NCI-H1048 (cell line): ENCODE measurements around the gene MNT.

ENCODE experiments used
- DNase-seq: peaks from one replicate; lab custom pipeline; 2025; lab: John Stamatoyannopoulos, UW

The MNT gene

DNA sequence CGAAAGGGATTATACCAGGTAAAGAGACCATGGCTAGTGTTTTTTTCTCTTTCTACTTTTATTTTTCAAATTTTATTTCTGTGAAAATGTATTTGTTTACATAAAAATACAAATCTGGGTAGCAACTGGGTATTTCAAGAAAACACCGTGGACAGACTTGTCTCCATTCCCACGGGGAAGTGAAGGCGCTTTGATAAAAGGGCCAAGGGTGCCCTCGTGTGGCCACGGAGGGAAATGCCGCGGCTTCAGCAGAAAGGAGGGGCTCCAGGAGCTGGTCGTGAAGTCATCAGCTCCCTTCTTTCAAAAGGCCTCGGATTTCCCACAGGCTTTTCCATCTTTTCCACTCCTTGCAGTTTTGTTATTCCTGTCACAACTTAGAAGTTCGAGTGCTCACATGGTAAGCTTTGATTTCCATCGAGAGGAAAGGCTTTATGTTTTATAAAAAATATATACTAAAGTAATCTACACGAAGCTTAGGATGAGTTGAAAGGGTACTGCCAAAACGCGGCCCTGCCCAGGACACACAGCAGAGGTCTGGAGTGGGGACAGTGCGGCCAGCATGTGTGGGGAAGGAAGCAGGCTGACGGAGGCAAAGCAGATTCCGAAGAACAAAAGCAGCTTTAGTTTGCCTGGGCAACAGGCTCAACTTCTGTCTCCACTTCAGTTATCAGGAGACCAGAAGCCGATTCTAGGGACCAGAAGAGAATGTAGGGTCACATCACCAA, 15.3 kb upstream of the MNT start:
- peak; percentile 11 for DNase-seq

DNA sequence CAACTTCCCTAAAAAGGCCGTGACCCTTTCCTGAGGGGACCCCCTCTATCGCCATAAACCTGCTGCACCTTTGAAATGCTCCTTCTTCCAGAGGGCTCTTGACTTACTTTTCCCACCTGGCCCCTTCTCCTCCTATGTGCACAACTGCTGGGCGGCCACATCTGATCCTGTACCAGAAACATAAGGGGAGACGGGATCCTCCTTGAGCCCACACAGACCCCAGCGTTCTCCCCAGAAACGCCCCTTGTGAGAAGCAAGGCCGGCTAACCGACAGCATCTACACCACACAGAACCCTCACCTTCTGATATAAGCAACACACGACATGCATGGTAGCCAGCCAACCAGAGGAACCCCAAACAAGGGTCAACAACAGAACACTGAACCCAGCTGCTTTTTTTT, 14.2 kb upstream of the MNT start:
- no peak for DNase-seq

DNA sequence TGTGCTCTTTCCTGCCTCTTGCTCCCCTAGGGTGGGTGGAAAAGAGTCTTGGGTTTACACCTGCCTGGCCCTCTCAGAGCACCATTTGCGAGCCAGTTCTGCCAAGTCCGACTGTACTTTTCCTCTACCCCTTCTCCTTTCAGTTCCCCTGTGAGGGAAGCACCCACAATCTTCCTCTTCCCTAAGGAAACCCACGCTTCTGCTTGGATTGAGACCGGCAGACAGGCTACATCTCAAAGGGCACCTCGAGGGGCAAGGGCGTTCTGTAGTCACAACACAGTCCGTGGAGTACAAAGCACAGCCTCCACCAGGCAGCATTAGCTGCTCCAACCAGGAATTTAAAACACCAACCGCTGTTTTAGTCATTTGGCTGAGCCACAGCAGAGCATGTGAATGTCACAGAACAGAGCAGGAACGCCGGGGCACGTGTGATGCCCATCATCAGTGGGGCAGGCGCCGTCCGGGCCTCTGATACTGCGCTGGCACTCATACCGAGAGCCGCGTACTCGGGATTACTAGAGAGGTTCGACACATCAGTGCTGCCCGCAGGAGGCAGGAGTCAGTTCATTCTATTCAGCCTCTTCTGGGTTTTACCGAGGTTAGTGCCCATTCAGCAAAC, 13.7 kb upstream of the MNT start:
- no peak for DNase-seq

DNA sequence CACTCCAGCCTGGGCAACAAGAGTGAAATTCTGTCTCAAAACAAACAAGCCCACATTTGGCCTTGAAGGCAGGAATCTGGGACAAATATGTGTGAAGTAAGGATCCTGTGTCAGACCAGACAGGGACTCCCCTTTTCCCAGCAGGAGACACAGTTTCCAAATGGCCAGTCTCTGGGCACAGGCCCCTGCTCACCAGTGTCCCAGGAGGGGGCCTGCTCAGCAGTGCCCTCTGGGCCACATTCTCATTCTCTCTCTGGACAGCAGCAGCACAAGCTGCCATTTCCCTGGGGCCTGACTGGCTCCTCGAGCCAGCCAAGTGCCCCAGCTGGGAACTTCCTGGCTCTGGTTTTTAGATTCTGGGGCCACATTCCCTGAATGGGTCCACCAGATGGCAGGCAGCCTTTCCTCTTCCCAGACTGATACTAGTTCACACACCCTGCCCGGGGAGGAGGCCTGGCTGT, 11.7 kb upstream of the MNT start:
- DNase-seq, result no peak

DNA sequence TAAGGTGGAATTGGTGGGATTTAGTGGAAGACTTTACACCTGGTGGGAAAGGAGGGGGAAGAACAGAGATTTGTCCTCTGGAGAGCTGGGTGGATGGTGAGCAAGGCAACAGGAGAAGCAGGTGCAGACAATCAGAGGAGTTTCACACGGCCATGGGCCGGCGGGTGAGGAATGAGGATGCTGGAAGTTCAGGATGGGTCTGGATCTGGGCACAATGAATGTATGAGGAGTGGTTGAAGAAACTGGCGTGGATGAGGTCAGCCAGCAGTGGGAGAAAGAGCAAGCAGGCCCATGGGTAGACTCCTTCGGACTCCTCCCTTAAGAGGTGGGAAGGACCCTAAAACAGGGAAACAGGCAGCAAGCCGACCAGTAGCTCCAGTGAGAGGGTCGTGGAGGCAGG, 10.1 kb upstream of the MNT start:
- no peak for DNase-seq

DNA sequence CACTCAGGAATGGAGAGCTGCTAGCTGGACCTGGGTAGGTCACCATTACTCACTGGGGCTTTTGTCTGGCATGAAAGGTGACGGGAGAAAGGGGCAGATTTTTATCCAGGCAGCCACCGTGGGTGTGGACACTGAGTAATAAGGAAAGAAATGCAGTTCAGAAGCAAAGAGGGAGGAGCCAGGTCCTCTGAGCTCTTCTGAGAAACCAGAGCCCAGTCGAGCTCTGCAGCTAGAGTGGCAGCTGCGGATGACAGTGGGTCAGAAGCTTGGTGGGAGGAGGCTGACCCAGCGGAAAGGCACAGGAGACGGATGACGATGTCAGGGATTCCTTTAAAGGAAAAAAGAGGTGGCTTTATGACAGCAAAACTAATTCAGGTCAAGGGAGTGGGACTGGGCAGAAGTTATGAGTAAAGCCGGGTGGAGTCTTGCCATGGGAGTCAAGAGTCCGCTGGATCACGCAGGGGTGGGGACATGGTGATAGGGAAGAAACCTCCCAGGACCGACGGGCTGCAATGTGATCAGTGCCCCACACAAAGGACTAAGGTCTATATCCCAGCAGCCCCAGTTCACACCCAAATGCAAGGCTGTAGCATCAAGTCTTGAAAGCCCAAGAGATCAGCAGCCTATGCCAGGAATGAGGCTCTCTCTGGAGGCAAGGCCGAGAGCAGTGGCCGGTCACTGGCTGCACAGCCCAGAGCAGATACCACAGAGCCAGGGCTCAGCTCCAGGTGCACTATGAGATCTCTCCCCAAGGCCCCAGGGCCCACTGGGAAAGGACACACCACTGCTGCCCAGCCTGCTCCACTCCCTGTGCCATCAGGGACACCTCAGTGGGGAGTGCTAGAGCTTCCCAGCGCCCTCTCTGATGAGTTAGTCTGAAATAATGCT, 6.3 kb upstream of the MNT start:
- no peak for DNase-seq

DNA sequence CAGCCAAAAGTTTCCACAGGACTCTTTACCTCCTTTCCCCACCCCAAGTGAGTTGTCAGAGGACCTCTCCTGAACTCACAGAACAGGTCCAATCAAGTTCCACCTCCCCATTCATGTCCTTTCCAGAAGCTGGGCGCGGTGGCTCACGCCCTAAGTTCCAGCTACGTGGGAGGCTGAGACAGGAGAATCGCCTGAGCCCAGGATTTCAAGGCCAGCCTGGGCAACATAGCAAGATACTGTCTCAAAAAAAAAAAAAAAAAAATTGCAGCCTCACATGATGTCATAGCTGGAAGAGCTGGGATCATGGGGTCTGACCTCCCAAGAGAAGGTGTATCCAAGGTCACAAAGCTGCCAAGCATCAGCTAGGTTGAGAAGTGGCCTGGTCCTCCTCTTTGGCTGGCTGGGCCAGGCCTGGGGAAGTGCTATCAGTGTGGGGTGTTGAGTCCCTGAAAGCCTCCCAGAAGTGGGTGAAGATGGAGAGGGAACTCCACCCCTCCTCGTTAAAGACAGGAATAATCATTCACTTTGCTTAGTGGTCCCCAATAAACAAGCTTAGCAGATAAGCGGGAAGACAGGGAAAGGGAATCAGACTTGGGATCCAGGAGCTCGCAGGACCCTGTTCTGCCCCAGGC, 5.5 kb upstream of the MNT start:
- no peak for DNase-seq

DNA sequence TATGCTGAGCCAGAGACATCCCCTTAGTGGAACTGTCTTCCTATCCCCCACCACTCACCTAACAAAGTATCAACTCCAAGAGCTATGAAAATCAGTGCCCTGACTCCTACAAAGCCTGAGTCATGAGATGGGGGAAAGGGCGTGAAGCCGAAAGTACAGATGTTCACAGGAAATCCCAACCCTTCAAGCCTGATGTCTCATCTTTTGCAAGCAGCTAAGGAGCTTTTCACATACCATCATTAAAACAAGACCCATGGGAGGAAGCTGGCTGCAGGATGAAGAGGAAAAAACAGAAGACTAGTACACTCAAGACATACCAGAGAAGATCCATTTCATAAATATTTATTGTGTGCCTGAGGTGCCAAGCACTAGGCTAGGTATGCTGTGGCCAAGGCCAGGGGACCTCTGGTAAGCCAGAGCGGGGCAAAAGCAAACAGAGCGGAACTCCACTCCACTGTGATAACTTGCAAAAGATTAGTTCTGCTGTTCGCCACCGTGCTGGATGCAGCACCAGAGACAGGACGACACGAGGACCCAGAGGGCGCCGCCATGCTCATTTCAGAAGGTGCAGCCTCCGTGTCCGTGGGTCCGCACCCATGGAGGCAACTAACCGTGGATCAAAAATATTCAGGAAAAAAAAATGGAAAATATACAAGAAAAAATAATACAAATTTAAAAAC, 4.5 kb upstream of the MNT start:
- no peak for DNase-seq

DNA sequence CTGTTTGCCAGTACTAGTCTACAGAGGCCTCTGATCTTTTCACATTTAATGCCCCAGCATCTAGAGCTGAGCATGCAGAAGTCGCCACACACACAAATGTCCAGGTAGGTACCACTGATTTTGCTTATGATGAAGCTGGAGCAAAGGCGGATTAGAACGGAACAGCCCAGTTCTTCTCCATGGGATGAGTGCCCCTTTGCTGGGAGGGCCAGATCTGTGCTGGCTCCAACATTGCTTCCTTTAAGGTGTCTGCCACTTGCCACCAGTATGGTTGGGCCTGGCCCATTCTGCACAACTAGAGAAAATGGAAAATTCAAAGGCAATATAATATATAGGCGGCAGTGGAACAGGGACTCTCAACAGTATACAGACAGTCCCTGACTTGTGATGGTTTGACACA, 2.2 kb upstream of the MNT start:
- DNase-seq, result no peak

DNA sequence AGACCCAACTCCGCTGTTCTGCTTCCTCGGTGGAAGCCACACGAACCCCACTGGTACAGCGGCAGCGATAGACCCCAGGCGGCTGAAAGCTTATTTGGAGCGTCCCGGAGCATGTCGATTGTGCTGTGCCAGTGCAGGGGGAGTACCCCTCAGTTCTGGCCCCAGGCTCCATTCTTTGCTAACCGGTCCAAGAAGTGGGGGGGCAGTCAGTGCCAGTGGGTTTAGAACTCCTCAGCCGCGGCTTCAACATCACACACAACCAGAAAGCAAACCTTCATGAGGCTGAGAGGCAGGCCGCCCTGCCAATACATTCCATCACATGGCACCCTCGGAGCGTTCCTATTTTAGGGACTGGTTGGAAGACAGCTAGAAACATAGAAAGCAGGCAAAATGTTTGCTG, 1.7 kb upstream of the MNT start:
- DNase-seq, result no peak

DNA sequence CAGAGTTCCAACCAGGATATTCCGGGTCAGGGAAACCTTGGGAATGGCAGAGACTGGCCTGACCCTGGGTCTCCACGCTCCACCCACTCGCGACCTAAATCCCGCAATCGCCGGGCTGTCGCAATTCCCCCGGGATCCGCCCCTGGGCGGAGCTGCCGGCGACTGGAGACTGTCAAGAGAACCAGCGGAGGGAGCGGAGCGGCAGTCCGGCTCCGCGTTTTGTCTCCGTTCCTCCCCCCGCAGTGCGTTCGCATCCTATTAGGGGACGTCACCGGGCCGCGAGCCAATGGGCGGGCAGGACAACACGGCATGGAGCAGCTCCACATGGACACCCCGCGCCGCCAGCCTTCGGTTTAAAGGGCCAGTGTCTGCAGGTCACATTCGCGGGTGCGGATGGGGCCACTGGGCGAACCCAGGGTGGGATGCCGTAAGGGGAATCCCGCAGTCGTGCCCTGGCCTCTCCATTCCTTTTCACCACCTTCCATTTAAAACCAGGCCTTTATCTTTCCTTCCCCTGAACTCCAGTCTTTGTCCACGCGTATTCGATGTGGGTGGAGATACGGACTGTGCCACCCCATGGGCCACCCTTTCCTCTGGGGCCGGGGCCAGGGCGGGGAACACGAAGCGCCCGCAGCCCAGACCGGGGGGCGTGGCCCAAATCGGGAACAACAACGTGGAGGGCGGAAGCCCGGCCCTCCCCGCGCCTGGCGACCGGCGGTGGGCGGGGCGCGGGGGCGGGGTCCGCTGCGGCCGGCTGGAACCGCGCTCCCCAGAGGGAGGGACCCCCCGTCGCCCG, 764 bp upstream of the MNT start:
- DNase-seq, result peak; percentile 97

DNA sequence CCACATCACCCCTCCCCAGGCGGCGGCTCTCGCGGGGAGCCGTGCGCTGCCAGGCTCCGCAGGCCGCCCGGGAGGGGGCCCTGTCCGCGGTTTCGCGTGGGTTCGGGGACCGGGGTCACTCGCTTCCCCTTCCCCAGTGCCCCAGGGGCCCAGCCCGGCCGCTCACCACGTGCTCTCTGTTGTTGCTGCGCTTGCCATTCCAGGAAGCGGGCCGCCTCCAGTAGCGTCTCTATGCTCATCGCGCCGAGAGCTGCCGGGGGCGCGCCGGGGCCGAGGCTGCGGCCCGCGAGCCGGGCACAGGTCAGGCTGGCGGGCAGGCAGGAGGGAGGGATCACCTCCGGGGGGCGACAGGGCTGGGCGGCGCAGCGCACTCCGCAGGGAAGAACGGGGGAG, 390 bp downstream of the MNT start:
- DNase-seq, result no peak

DNA sequence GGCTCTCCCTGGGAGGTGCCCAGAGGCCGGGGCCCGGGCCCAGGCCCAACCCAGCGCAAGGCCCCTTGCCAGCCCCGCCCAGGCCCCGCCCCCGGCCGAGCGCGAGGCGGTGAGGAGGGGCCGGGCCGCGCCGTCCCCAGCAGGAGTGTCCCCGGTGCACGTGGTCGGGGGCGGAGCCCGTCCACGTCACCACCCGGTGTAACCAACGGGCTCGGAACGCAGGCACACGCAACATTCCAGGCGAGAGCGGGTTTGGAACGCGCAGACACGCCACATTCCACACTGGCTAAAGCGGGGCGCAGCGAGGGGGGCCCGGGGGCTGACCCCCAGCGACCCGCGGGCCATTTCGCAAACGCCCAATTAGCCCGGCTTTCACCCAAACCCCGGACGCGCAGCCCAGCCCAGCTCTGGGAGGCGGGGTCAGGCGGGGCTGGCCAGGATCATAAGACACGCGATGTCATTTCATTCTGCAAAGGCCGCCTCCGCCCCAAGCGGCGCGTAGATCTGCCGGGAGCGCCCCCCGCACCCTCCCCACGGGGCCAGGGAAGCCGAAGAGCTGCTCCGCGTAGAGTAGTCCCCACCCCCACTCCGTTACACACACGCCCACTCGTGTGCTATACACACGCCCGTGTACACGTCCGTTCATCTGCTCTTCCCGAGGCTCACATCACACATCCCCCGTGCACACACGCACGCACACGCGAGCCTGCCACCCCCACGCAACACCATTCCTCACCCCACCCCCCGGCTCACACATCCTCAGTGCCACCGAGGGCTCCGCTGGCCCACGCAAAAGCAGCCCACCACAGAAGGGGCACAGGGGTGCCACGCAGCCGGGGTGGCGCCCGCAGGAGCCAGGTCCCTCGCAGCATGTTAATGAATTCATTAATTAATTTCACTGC, 1.0 kb downstream of the MNT start:
- peak; percentile 86 for DNase-seq

DNA sequence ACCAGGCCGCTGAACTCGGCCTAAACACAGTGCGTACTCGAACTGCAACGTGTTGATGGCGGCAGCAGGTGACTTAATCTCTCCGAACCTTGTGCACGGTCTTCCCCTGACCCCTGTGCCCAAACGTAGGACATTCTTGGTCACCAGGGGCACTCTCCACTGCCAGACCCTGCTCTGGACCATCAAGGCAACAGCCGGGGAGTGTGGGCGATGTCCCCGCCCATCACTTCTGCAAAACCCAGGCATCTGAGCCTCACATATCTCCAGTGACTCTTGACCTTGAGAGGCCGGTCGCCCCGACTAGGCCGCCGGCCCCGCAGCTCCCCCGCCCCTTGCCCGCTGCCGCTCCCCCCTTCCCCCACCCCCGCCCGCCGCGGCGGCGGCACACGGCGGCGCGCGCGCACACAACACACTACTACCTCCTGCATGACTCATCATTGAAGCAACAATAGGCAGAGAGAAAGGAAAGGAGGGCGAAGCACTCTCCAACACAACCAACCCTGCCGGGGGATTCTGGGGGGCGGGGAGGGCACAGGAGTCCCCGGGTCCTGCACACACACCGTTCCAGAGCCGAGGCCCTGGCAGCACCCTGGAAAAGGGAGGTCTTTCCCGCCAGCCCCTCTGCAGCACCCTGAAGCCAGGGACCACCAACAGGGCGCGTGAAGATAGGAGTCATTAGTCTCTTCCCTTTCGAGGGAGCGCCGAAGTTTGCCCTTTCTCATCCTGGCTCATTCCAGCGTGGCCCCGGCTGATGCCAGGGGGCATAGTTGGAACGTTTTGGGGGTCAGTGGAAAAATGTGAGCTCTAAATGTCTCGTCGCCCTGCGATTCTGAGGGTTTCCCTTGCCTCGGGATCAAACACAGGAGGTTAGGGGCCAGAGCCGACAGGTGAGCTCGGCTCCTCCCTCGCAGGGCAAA, 1.9 kb downstream of the MNT start:
- DNase-seq, result no peak

DNA sequence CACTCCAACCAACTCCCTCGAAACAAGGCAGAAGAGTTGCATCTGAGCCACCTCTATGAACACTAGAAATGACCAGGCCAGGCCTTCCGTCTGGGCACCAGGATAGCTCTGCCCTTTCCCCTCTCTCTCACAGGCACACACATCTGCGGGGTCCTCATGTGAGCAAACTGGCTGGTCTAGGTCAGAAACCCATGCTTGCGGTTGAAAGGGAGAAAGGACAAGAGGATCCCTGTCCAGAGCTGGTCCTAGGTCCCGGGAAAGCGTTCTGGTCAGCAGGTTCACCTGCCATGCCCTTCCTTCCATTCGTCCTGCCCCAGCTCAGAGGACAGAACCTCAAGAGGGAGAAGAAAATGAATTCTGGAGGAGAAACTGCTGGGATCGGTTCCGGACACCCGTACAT, 2.7 kb downstream of the MNT start:
- no peak for DNase-seq

DNA sequence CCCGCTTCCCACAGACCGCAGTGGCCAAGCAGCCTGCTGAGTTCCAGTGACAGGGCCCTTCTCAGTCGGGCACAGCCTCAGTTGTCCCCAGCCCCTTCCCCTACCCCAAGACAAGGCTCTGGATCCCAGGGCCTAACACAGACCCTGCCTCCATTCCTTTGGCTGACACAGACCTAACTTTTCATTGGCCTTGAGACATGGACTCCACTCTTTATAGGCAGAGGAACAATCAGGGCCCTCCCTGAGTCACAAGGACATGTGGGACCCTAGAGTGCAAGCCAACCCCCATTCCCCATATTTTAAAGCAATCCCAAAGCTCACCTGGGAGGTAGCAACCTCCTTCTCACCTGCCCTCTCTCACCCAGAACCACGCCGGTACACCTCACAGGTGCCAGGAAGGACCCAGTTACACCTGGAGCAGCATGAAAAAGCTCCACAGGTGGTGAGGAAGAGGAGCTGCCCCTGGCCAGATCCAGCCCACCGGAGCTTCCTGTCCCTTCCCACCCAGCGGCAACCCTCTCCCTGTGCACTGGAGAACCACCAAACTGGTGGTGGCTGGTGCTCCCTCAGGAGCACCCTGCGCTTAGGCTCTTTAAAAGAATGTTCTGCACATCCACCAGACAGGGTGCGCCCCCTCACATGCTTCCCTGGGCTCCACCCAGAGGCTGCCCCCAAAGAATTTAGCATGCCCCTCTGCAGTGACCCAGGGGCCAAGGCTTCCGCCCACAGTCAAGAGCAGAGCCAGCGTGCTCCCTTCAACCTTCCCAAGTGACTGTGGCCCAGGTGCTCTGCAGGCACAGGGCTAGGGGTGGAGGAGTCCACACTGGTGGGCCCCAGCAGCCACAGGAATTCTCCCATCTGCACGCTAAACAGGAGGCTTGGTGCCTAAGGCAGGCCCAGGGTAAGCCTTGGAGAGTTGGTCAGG, 3.4 kb downstream of the MNT start:
- no peak for DNase-seq

DNA sequence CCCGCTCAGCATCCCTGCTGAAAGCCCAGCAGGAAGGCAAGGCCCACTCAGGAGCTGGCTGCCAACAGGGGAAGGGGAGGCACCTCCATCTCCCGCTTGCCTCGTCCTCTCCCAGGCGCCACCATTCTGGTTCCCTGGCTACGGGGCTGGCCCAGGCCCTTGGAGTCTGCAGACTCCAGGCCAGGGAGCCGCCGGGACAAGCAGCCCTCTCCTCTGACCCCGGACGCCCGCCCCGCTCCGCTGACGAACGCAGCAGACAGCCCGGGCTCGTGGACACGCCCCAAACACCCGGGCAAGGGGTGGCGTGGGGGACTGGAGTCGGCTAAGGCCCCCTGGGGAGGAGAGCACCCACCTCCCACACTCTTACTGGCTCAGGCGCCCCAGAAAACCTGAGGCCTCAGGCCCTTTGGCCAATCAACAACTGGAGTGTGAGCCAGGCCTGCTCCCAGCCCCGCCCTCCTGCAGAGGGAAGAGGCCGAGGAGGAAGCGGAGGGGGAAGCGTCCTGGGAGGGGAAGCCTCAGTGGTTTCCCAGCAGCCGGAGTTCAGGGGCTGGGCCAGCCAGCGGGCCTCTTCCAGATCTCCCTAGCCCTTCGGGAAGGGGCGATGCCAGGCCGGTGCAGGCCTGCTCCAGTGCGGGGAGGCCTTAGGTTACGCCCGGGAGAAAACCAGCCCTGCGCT, 4.2 kb downstream of the MNT start:
- peak; percentile 93 for DNase-seq
